Measurements from ENCODE around the gene SLC22A15. TPM values are rescaled to one million over a fixed set of nuclear protein-coding genes. Genes with fewer than 3 reads are reported as not detected.
"Not testable (repeated sequence)": the region's sequence is repeated elsewhere in the genome, so short reads cannot be mapped to it uniquely, and the experiment has no call there.

Gene SLC22A15
- total RNA-seq, 1 donor from 2014 or later, result 4.6 TPM

DNA sequence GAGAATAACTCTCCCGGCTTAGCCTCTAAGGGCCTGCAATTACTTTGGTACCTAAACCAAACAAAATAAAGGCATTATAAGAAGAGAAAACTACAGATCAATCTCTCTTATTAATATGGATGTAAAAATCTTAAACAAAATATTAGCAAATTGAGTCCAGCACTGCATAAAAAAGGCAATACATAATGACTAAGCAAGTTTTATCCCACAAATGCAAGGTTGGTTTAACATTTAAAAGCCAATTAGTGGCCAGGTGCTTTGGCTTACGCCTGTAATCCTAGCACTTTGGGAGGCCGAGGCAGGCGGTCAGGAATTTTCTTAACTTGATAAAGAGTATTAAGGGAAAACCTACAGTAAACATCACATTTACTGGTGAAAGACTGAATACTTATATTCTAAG lies 67.8 kb downstream of the SLC22A15 start:
- Mint-ChIP-seq H3K9me3 (no peaks in the 10 kb centered on the region), H3K36me3 (ENCODE audit: low read depth) (peaks cover 8% of the 10 kb centered on the region), H3K4me1 (no peaks in the 10 kb centered on the region), H3K27ac (no peak overlapping the region), H3K4me3 (no peak overlapping the region), H3K27me3 (peaks cover 2% of the 10 kb centered on the region)
- ATAC-seq (ENCODE audit: low read depth), result no peak
- ChIA-PET CTCF (no interaction called here), POLR2A (no interaction called here)
- DNase-seq, result no peak
- TF ChIP-seq, protein P1, sequence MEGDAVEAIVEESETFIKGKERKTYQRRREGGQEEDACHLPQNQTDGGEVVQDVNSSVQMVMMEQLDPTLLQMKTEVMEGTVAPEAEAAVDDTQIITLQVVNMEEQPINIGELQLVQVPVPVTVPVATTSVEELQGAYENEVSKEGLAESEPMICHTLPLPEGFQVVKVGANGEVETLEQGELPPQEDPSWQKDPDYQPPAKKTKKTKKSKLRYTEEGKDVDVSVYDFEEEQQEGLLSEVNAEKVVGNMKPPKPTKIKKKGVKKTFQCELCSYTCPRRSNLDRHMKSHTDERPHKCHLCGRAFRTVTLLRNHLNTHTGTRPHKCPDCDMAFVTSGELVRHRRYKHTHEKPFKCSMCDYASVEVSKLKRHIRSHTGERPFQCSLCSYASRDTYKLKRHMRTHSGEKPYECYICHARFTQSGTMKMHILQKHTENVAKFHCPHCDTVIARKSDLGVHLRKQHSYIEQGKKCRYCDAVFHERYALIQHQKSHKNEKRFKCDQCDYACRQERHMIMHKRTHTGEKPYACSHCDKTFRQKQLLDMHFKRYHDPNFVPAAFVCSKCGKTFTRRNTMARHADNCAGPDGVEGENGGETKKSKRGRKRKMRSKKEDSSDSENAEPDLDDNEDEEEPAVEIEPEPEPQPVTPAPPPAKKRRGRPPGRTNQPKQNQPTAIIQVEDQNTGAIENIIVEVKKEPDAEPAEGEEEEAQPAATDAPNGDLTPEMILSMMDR (IDR thresholded peaks at IDR 0.05), result no peak
- intact Hi-C loops (cut with micrococcal nuclease), result no loop called here

DNA sequence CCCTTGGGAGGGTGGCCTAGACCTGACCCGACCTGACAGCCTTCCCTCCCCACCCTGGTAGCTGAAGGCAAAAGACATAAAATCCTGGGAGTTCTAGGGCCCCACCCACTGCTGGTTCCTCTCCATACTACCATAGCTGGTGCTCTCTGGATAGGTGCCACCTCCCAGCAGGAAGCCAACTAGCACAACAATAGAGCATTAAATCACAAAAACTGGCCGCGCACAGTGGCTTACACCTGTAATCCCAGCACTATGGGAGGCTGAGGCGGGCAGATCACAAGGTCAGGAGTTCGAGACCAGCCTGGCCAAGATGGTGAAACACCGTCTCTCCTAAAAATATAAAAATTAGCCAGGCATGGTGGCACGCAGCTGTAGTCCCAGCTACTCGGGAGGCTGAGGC lies 70.6 kb downstream of the SLC22A15 start:
- POLR2A ChIA-PET; intact Hi-C loops (cut with micrococcal nuclease); H3K4me1 Mint-ChIP-seq; H3K9me3 Mint-ChIP-seq; H3K36me3 Mint-ChIP-seq (ENCODE audit: low read depth); ATAC-seq (ENCODE audit: low read depth); CTCF ChIA-PET; H3K27ac Mint-ChIP-seq; DNase-seq; H3K27me3 Mint-ChIP-seq; H3K4me3 Mint-ChIP-seq: not testable (repeated sequence)

DNA sequence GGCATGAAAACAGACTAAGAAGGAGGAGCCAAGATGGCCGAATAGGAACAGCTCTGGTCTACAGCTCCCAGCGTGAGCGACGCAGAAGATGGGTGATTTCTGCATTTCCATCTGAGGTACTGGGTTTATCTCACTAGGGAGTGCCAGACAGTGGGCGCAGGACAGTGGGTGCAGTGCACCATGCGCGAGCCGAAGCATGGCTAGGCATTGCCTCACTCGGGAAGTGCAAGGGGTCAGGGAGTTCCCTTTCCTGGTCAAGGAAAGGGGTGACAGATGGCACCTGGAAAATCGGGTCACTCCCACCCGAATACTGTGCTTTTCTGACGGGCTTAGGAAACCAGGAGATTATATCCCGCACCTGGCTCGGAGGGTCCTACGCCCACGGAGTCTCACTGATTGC lies 75.6 kb downstream of the SLC22A15 start:
- intact Hi-C loops (cut with micrococcal nuclease); CTCF ChIA-PET: not testable (repeated sequence)

DNA sequence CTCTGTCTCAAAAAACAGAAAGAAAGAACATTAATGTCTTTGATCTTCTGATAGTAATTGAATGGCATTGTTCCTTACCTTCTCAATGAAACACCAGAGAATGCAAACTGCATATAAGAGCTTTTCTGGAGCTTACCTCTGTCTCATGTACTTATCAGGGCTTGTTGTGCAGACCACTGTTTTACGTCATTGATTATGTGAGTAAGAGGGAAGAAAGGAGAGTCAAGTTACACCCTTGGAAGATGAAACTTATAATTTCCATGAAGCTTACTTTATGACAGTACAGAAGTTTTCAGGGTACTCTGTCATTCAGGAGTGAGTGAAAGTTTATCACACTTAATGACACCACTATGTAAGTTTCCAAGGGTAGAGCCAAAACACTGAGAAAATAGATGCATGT lies 85.9 kb downstream of the SLC22A15 start:
- DNase-seq, result no peak
- Mint-ChIP-seq H3K27me3 (no peaks in the 10 kb centered on the region), H3K9me3 (peaks cover 9% of the 10 kb centered on the region), H3K27ac (no peak overlapping the region), H3K4me1 (no peaks in the 10 kb centered on the region), H3K4me3 (no peak overlapping the region), H3K36me3 (ENCODE audit: low read depth) (peaks cover 6% of the 10 kb centered on the region)
- intact Hi-C loops (cut with micrococcal nuclease), result no loop called here
- TF ChIP-seq, protein P1 (IDR thresholded peaks at IDR 0.05), result no peak
- ChIA-PET CTCF (no interaction called here), POLR2A (no interaction called here)
- ATAC-seq (ENCODE audit: low read depth), result no peak

More for the DNA sequence above, 75.6 kb downstream of the SLC22A15 start:
- ATAC-seq (ENCODE audit: low read depth); H3K36me3 Mint-ChIP-seq (ENCODE audit: low read depth); H3K4me1 Mint-ChIP-seq; DNase-seq; H3K27me3 Mint-ChIP-seq; POLR2A ChIA-PET; H3K4me3 Mint-ChIP-seq; H3K9me3 Mint-ChIP-seq; H3K27ac Mint-ChIP-seq: not testable (repeated sequence)

DNA sequence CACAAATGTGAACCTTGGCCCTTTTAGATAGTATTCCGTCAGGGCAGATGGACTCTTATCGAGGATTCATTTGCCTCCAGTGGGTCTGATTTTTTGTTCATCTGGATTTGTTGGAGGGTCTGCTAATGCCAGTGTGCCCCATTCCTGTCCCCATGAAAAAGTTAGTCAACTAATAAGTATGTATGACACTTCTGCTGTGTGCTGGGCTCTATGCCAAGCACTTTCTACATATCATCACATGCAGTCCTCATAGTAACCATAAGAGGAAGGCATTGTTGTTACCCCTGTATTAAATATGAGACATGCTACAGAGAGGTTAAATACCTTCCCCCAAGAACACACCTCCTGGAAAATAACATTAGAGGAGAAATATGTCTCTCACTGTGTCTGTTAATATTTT lies 88.3 kb downstream of the SLC22A15 start:
- Mint-ChIP-seq H3K27me3 (no peaks in the 10 kb centered on the region), H3K9me3 (no peaks in the 10 kb centered on the region), H3K4me1 (no peaks in the 10 kb centered on the region), H3K4me3 (no peak overlapping the region), H3K27ac (no peak overlapping the region), H3K36me3 (ENCODE audit: low read depth) (peaks cover 14% of the 10 kb centered on the region)
- DNase-seq (no peak), ATAC-seq (ENCODE audit: low read depth) (no peak)
- ChIA-PET POLR2A (no interaction called here), CTCF (no interaction called here)
- intact Hi-C loops (cut with micrococcal nuclease), result no loop called here
- TF ChIP-seq, protein P1 (IDR thresholded peaks at IDR 0.05), result no peak

DNA sequence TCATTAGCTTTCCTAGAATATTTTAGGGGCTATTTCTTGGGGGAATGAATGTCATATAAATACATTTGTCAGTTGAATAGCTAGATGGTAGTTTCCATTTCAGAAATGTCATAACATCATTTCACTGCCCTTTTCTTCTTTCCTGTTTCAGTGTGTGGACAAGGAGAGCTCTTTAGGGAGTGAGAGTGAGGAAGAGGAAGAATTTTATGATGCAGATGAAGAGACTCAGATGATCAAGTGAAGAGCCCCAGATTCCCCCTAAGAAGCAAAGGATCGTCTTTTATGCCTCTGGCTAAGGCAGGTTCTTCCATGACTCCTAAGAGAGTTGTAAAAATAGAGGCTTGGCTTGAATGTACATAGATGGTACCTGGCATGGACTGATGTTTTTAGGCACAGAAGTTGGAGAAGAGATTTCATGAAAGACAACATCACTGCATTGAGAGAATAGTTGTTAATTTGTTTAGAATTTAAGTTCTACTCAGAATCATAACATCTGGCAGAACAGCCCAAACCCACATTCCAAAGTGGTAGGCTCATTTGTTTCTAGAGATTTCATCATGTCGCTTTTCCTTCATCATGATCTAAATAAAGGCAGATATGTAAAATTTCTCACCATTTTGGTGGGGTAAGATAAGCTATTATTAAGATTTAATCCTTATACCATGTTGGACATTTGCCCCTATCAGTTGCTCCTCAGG lies 90.7 kb downstream of the SLC22A15 start:
- H3K4me1 Mint-ChIP-seq, result no peaks in the 10 kb centered on the region

More for the DNA sequence above, 90.7 kb downstream of the SLC22A15 start:
- H3K36me3 Mint-ChIP-seq (ENCODE audit: low read depth), result peaks cover 14% of the 10 kb centered on the region
- POLR2A ChIA-PET, result no interaction called here
- intact Hi-C loops (cut with micrococcal nuclease), result no loop called here
- CTCF ChIA-PET, result no interaction called here
- TF ChIP-seq, protein P1 (IDR thresholded peaks at IDR 0.05), result no peak
- no peak overlapping the region for H3K4me3 Mint-ChIP-seq
- H3K9me3 Mint-ChIP-seq, result no peaks in the 10 kb centered on the region
- DNase-seq, result no peak
- no peaks in the 10 kb centered on the region for H3K27me3 Mint-ChIP-seq
- no peak for ATAC-seq (ENCODE audit: low read depth)
- no peak overlapping the region for H3K27ac Mint-ChIP-seq

Data from activated B cell treated with CpG ODN at 0.5 μM for 24 hours (primary cell).